Activated CD8-positive, alpha-beta memory T cell treated with anti-CD3 and anti-CD28 coated beads, Interleukin-2, amount 50 U/mL, for 1 hour (primary cell): ENCODE results near the gene CEP44.
"Not testable (repeated sequence)": the region's sequence is repeated elsewhere in the genome, so short reads cannot be mapped to it uniquely, and the experiment has no call there.

Source experiments
- DNase-seq: peaks from one replicate; pipeline ENCODE4 v3.0.0-alpha.2; 2020; ENCODE audit errors: extremely low read depth

Gene CEP44, protein sequence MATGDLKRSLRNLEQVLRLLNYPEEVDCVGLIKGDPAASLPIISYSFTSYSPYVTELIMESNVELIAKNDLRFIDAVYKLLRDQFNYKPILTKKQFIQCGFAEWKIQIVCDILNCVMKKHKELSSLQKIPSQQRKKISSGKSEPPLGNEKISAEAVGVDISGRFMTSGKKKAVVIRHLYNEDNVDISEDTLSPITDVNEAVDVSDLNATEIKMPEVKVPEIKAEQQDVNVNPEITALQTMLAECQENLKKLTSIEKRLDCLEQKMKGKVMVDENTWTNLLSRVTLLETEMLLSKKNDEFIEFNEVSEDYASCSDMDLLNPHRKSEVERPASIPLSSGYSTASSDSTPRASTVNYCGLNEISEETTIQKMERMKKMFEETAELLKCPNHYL

GRCh38 chr4:174283507-174284471 is at the start of gene CEP44, which contains the start of gene FBXO8:
CEP44 (plus strand) TSS chr4:174283911; CDS start chr4:174299122, 15,211 bp downstream.
FBXO8 (minus strand) TSS chr4:174283667; CDS start chr4:174263092, 20,575 bp downstream.
- DNase-seq = peak; percentile 20

DNA sequence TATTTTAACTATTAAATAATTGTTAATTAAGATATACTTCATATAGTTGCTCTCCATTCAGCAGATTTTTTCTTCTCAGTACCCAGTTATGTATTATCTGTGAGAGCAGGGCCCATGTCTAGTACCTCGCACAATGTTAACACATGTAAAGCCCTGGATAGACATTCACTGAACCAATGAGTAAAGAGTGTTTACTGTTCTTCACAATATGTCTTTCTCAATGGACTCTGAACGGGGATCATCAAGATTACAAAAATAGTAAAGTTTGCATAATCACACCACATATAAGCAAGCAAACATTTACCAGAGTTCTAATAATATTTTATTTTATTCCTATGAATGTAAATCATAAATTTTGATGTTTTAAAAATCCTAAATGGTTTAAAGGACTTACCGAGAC is 47.4 kb upstream of the CEP44 start:
- DNase-seq = no peak

DNA sequence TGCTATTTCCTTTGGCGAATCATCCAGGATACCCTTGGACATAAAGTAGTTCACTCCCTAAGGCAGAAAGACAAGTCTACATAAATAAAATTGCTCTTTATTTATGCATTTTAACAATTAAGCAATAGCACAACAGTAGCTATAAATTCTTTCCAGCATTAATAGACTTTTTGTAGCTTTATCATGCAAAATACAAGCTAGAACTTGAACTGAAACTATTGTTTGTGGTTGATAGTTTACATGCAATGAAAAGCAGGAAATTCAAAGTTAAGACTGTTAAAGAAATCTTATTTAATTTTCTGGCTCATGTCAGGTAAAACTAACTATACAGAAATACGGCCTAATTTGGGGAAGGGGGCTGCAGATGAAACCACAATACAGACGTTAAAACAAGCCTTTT is 42.5 kb upstream of the CEP44 start:
- no peak for DNase-seq

GRCh38 chr4:174244441-174244840 is 39.3 kb upstream of the CEP44 start:
- no peak for DNase-seq

DNA sequence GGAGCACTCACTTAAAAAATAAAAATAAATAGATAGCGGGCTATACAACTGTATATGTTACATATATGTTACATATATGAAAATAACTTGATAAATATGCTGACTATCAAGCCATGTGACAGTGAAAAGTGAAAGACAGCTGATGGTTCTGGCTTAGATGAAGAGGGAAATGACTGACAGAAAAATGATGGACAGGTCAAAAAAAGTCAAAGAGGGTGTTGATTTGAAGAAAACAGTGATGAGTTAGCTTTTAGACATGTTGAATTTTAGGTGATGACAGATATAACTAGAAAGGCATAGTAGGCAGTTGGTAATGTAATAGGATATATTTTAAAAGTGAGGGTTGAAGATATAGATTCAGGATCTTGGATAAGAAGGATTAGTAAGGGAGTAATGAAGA is 38.0 kb upstream of the CEP44 start:
- DNase-seq = no peak

DNA sequence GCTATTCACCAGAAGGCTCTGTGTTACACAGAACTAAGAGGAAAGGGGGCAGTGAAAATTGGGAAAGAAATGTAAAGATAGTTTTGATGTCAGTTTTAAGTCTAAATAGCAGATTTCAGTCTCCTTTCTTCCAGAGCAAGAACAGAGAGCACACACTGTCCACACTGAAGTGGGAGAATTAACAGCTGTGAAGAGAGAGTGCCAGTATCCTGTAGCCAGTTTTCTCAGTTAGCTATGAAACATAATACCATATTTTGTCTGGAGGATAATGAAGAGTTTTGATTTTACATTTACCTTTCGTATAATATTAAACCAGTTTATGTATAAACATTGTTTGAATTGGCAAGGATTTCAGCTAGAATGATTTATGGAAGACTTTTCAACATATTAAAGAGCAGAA is 35.3 kb upstream of the CEP44 start:
- DNase-seq = no peak

DNA sequence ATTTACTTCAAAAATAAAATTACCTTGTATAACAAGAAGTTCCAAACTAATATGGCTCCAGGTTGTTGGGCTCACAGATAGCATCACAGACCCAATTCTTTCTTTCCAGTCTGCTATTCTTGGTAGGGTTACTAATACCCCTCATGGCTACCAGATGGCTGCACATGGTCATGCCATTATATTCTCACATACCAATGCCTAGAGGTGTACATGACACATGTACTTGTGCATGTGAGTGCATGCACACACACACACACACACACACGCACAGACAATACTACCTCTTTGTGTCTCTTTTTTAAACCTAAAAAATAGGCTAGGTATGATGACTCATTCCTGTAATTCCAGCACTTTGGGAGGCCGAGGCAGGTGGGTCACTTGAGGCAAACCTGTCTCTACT is 31.3 kb upstream of the CEP44 start:
- DNase-seq = no peak

- no peak for DNase-seq
These were observed 29.1 kb upstream of the CEP44 start for GRCh38 chr4:174254613-174255012.

- DNase-seq = no peak
These were observed 28.3 kb upstream of the CEP44 start for GRCh38 chr4:174255374-174255773.

DNA sequence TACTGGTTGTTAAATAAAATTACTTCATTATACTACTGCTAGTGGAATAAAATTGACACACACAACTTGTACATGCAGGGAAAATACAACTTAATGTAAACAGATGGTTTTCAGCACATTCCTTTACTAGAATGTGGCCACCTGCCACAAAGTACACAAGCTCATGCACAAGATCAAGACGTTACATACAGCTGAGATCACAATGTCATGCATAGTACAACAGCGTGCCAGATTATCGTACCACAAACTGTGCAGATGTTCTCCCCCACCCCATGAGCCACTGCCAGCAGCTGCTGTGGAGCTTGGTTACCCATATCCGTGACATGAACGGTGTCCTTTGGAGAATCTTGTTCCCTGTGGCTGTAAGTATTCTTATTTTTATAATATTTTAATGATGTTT is 27.9 kb upstream of the CEP44 start:
- no peak for DNase-seq

GRCh38 chr4:174256277-174256713 is 27.4 kb upstream of the CEP44 start:
- no peak for DNase-seq

GRCh38 chr4:174259580-174259979 is 24.1 kb upstream of the CEP44 start:
- no peak for DNase-seq

DNA sequence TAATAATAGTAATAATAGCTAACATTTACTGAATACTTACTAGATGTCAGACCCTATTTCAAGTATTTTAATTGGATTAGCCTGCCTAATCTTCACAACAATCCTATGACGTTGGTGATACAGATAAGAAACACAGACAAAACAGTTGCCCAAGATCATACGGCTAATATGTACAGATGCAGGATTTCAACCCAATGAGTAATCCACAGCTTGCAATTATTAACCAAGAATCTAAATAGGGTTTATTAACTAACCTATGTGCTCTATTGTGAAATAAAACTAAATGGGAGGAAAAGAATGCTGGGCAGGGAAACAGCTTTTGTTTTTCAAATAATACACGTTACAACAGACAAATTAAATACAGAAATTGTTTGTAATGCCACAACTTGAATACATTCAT is 23.6 kb upstream of the CEP44 start:
- no peak for DNase-seq

- not testable (repeated sequence) for DNase-seq
These were observed 22.3 kb upstream of the CEP44 start for GRCh38 chr4:174261432-174261831.

DNA sequence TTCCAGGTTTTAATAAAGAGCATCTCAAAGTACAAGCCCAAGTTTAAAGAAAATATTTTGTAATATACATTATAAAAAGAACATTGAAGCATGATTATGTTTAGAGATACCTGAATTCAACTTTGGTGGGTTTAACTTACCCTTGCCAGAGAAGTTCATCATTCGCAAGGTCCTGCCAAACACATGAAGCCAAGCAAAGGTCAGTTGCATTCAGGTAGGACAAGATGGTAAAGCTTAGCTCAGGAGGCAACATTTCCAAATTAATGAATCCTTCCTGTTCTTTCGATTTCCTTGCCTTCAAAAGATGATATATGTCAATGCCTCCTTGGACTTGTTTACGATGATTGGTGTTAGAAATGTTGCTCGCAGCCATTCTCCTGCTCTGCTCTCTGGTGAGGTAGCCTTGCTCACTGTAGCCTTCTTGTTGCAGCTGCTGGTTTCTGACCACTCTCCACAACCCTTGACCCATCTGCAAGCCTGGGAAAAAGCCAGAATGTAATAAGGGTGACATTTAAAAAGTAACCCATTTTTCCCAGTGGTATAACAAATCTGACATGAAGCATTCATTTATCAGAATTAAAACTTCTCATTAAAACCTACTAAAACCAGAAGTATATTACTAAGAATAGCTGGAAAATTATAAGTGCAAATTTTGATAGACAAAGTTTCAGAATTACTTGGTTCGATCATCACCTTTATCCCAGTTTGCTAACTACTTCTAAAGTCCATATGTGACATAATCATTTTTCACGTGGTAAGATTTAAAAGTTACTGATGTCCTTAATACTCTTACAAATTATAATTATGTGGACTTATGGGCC is 20.9 kb upstream of the CEP44 start:
- no peak for DNase-seq

DNA sequence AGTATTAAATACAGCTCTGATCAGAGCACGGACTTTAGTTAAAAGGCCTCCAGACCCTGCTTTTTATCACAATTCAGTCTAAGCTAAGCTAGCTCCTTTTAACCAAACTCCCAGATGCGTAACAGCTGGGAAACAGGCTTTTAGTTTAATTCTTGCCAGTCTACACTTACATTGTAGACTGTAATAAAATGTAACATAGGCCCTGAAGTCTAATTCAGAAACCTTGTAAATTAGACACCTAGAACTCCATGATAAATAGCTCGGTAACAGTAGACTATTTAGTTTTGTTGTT is 20.3 kb upstream of the CEP44 start:
- DNase-seq = no peak

DNA sequence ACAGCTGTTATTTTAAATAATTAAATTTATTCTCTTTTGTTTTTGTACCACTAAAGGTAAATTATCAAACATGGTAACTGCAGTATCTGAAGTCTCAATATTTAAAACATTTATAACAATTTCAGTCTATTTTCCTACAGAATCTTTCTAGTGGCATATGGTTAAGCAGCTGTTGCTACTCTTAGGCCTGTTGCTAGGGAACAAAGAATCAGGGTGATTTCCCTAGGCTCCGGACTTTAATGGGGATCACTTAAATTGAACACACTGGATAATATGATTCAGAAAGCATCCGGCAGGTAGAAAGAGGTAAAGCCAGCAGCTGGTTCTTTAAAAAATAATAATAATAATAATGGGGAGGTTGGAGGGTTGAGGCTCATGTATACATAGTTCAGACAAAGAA is 17.8 kb upstream of the CEP44 start:
- DNase-seq = no peak

- DNase-seq = no peak
These were observed 17.3 kb upstream of the CEP44 start for GRCh38 chr4:174266416-174266815.

DNA sequence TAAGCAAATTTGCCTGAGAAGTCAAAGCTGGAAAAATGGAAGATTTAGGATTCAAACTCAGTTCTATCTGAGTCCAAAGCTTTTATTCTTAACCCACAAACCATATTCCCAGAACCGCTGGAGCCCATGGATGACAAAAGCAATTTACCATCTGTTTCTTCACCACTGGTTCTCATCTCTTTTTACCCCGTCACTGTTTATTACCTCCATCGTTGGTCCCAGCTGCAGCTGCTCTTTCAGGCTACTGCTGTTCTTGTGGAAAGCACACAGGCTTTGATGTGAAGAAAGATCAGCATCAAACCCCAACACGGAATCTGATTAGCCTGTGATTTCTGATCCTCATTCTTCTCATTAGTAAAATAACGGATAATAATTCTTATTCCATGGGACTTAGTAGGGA is 9.8 kb upstream of the CEP44 start:
- DNase-seq = no peak

- DNase-seq = no peak
These were observed 9.3 kb upstream of the CEP44 start for GRCh38 chr4:174274436-174274835.

DNA sequence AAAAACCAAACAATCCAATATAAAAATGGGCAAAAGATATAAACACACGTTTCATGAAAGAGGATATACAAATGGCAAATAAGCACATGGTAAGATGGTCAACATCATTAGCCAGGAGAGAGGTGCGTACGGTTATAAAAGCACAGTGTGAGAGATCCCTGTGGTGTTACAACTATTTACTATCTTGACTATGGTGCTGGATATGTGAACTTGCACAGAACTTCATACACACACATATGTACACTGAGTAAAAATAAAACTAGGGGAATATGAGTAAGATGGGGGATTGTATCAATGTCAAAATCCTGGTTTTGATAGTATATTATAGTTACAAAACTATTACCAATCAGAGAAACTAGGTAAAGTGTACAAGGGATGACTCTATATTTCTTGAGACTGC is 8.6 kb upstream of the CEP44 start:
- DNase-seq = no peak

GRCh38 chr4:174277433-174277832 is 6.3 kb upstream of the CEP44 start:
- no peak for DNase-seq
